Measurements from ENCODE around the gene SMCR8. TPM values are rescaled to one million over a fixed set of nuclear protein-coding genes. Genes with fewer than 3 reads are reported as not detected.
"Not testable (repeated sequence)": the region's sequence is repeated elsewhere in the genome, so short reads cannot be mapped to it uniquely, and the experiment has no call there.

Gene SMCR8
- total RNA-seq, 2 experiments from 2014 or later: 13.2 to 14.5 TPM

DNA sequence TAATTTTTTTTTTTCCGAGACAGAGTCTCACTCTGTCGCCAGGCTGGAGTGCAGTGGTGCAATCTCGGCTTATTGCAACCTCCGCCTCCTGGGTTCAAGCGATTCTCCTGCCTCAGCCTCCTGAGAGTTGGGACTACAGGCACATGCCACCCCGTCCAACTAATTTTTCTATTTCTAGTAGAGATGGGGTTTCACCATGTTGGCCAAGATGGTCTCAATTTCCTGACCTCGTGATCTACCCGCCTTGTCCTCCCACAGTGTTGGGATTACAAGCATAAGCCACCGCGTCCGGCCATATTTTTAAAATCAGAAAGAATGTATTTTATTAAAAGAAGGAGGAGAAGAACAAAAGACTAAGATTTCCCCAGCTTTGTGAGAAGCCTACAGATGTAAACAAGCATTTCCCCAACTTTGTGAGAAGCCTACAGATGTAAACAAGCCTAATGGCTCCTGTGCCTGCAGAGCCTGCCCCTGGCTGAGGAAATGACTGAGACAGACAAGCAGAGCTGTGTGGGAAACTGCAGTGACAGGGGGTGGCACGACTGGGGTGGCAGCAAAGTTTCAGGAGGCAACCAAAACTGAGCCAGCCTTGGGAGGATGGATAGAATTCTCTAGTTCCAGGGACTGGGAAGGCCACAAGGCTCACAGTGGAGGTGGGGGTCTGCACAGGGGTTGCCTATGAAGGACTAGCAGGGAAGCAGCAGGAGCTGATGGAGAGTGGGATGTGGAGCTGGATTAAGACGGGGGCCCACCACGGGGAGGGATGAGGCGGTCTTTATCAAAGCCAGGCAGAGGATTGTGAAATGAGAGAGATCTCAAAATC, 23.2 kb upstream of the SMCR8 start:
- no peak for ATAC-seq
- Mint-ChIP-seq H3K36me3 (ENCODE audit: low read depth) (peaks cover 50% of the 10 kb centered on the region), H3K27ac (no peak overlapping the region), H3K4me3 (no peak overlapping the region), H3K4me1 (no peaks in the 10 kb centered on the region), H3K27me3 (no peaks in the 10 kb centered on the region), H3K9me3 (ENCODE audit: low read depth) (no peaks in the 10 kb centered on the region)
- CTCF ChIA-PET: no interaction called here
- DNase-seq: no peak
- intact Hi-C loops (cut with DNase I, micrococcal nuclease): no loop called here
- POLR2A ChIA-PET: interaction anchor here (0.7 kb wide), 1 partner anchor 27 kb away, joined by 3 read pairs; no protein-coding TSS in a partner anchor

DNA sequence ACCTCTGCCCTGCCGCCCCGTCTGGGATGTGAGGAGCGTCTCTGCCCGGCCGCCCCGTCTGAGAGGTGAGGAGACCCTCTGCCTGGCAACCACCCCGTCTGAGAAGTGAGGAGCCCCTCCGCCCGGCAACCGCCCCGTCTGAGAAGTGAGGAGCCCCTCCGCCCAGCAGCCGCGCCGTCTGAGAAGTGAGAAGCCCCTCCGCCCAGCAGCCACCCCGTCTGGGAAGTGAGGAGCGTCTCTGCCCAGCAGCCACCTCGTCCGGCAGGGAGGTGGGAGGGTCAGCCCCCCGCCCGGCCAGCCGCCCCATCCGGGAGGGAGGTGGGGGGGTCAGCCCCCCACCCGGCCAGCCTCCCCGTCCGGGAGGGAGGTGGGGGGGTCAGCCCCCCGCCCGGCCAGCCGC, 17.0 kb upstream of the SMCR8 start:
- H3K4me3 Mint-ChIP-seq; ATAC-seq; H3K4me1 Mint-ChIP-seq; POLR2A ChIA-PET; H3K27me3 Mint-ChIP-seq; H3K27ac Mint-ChIP-seq; intact Hi-C loops (cut with DNase I, micrococcal nuclease); DNase-seq; CTCF ChIA-PET; H3K9me3 Mint-ChIP-seq (ENCODE audit: low read depth): not testable (repeated sequence)
- H3K36me3 Mint-ChIP-seq (ENCODE audit: low read depth): peaks cover 32% of the 10 kb centered on the region

DNA sequence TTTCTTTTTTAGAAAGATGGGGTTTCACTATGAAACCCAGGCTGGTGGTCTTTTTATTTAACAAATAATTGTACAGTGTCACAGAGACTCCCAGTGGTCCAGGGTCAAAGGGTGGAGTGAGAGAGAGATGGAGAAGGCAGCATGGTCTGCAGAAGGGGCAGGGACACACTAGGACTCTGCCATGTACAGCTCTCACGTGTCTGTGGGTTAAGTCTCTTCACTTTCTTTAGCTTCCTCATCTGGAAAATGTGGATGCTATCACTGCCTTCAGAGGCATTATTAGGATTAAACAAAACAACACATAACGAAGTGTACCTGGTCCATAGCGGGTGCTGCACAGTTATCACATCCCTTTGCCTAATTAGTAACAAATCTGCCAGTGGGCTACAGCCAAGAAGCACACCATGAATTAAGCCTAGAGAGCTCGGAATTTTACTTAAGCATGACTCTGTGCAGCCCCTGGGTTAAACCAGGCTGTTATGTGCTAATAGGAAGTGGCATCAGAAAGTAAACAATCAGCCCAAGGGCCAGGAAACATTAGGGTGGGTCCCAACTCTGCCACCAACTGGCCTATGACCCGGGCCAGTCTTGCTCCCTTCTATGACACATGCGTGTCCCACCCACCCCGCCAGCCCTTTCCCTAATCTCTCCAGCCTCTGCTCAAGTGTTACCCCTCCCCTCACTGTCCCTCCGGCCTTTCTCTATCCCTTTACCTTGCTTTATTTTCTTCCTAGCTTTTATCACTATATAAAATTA, 14.2 kb upstream of the SMCR8 start:
- Mint-ChIP-seq H3K27ac (no peak overlapping the region), H3K4me1 (no peaks in the 10 kb centered on the region), H3K4me3 (no peak overlapping the region), H3K36me3 (ENCODE audit: low read depth) (peaks cover 37% of the 10 kb centered on the region), H3K27me3 (no peaks in the 10 kb centered on the region), H3K9me3 (ENCODE audit: low read depth) (no peaks in the 10 kb centered on the region)
- DNase-seq (no peak), ATAC-seq (no peak)
- ChIA-PET CTCF (no interaction called here), POLR2A (interaction anchor here (0.6 kb wide), 1 partner anchor 554 kb away, joined by 3 read pairs; no protein-coding TSS in a partner anchor)
- intact Hi-C loops (cut with DNase I, micrococcal nuclease): no loop called here

DNA sequence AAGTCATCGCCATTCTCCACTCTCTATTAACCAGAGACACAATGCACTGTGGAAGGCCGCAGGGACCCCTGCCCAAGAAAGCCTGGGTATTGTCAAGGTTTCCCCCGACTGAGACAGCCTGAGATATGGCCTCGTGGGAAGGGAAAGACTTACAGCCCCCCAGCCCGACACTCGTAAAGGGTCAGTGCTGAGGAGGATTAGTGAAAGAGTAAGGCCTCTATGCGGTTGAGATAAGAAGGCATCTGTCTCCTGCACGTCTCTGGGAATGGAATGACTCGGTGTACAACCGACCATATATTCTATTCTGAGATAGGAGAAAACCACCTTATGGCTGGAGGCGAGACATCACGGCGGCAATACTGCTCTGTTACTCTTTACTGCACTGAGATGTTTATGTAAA, 11.9 kb upstream of the SMCR8 start:
- ATAC-seq; POLR2A ChIA-PET; H3K4me1 Mint-ChIP-seq; H3K27ac Mint-ChIP-seq; intact Hi-C loops (cut with DNase I, micrococcal nuclease); H3K27me3 Mint-ChIP-seq; DNase-seq; CTCF ChIA-PET; H3K4me3 Mint-ChIP-seq; H3K9me3 Mint-ChIP-seq (ENCODE audit: low read depth): not testable (repeated sequence)
- H3K36me3 Mint-ChIP-seq (ENCODE audit: low read depth): peaks cover 43% of the 10 kb centered on the region

DNA sequence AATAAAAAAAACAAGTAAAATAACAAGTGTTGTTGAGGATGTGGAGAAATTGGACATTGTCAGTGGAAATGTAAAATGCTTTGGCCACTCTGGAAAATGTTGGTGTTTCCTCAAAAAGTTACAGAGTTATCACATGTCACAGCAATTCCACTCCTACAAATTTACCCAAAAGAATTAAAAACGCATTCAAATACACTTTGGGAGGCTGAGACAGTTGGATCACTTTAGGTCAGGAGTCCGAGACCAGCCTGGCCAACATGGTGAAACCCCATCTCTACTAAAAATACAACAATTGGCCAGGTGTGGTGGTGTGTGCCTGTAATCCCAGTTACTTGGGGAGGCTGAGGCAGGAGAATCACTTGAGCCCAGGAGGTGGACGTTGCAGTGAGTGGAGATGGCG, 5.9 kb upstream of the SMCR8 start:
- ATAC-seq: no peak
- no peak overlapping the region for H3K4me3 Mint-ChIP-seq
- POLR2A ChIA-PET: no interaction called here
- no peak for DNase-seq
- H3K36me3 Mint-ChIP-seq (ENCODE audit: low read depth): peaks cover 48% of the 10 kb centered on the region
- H3K4me1 Mint-ChIP-seq: peaks cover 29% of the 10 kb centered on the region
- intact Hi-C loops (cut with DNase I, micrococcal nuclease): no loop called here
- CTCF ChIA-PET: no interaction called here
- no peaks in the 10 kb centered on the region for H3K9me3 Mint-ChIP-seq (ENCODE audit: low read depth)
- no peak overlapping the region for H3K27ac Mint-ChIP-seq
- H3K27me3 Mint-ChIP-seq: no peaks in the 10 kb centered on the region

DNA sequence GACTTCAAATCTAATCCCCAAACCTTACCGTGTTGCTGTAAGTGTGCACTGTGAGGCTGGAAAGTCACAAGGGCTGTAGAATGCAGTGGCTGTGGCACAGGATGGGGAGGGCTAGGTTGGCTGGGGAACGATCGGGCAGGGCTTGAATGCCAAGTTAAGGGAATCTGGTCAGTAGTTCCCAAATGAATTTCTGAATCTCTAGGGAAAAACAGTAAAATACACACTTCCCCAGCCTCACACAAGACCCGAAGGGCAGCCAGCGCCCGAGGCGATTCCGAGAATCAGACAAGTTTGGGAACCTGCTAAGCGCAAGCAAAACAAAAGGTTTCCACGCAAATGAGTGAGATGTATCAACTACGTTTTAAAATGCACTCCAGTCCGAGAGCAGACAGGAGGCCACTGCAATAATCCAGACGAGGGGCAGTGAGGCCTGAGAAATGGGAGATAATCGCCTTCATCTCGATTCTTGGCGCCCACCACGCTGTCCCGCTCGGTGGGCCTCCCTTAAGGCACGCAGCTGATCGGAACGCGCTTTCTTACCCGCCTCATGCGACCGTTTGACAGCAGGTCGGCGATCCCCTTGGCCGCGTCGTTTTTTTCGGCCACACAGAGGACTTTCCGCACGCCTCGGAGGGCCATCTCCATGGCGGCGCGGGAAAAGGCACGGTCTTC, 898 bp upstream of the SMCR8 start:
- Mint-ChIP-seq H3K4me3 (peak overlapping the region; percentile 85), H3K9me3 (ENCODE audit: low read depth) (no peaks in the 10 kb centered on the region), H3K36me3 (ENCODE audit: low read depth) (peaks cover 35% of the 10 kb centered on the region), H3K27me3 (no peaks in the 10 kb centered on the region), H3K27ac (peak overlapping the region; percentile 100), H3K4me1 (peaks cover 64% of the 10 kb centered on the region)
- DNase-seq (peak; percentile 22), ATAC-seq (no peak)
- intact Hi-C loops (cut with DNase I, micrococcal nuclease): loop anchor here (2.0 kb wide), 2 partner anchors 53 to 561 kb away; partner anchors contain the start of gene MIEF2 (in 1 of the 2)
- ChIA-PET CTCF (interaction anchor here (0.5 to 1.1 kb wide), 3 partner anchors 14 to 53 kb away, joined by 3 read pairs; no protein-coding TSS in a partner anchor), POLR2A (interaction anchor here (0.5 to 1.0 kb wide), 3 partner anchors 52 to 630 kb away, joined by 4 to 9 read pairs (median 5); no protein-coding TSS in a partner anchor)

DNA sequence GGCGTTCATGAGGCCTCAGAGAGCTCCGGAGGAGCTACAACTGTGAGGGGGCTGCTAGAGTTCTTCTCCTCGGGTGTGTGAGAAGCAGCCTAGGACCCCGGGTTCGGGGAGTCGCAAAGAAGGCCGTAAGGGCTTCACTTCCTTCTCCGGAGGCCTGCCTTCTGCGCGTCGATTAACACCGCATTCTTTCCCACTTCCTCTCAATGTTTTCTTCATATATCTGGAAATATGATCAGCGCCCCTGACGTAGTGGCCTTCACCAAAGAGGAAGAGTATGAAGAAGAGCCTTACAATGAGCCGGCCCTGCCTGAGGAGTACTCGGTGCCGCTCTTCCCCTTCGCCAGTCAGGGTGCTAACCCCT, 449 bp downstream of the SMCR8 start:
- DNase-seq: peak; percentile 45
- H3K36me3 Mint-ChIP-seq (ENCODE audit: low read depth): peaks cover 33% of the 10 kb centered on the region

DNA sequence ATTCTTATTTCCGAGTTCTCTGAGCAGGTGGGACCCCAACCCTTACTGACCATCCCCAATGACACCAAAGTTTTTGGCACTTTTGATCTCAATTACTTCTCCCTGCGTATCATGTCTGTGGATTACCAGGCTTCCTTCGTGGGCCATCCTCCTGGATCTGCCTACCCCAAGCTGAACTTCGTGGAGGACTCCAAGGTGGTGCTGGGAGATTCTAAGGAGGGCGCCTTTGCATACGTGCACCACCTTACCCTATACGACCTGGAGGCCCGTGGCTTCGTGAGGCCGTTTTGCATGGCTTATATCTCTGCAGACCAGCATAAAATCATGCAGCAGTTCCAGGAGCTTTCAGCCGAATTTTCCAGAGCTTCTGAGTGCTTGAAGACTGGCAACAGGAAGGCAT, 868 bp downstream of the SMCR8 start:
- DNase-seq: no peak
- Mint-ChIP-seq H3K27ac (peak overlapping the region; percentile 100), H3K27me3 (no peaks in the 10 kb centered on the region), H3K4me3 (peak overlapping the region; percentile 85), H3K36me3 (ENCODE audit: low read depth) (peaks cover 30% of the 10 kb centered on the region), H3K9me3 (ENCODE audit: low read depth) (no peaks in the 10 kb centered on the region), H3K4me1 (peaks cover 73% of the 10 kb centered on the region)
- ATAC-seq: no peak
- ChIA-PET CTCF (no interaction called here), POLR2A (no interaction called here)
- intact Hi-C loops (cut with DNase I, micrococcal nuclease): loop anchor here (1.0 to 2.0 kb wide), 10 partner anchors 47 to 688 kb away; partner anchors contain the start of genes ALKBH5 (in 2 of the 2), LLGL1 (in 2 of the 2), MIEF2 (in 2 of the 2) and ATPAF2 (in 1 of the 2)

More for the DNA sequence above, 449 bp downstream of the SMCR8 start:
- Mint-ChIP-seq H3K4me3 (peak overlapping the region; percentile 85), H3K27ac (peak overlapping the region; percentile 100), H3K4me1 (peaks cover 72% of the 10 kb centered on the region), H3K9me3 (ENCODE audit: low read depth) (no peaks in the 10 kb centered on the region), H3K27me3 (no peaks in the 10 kb centered on the region)
- ATAC-seq: no peak
- ChIA-PET POLR2A (no interaction called here), CTCF (no interaction called here)
- intact Hi-C loops (cut with DNase I, micrococcal nuclease): loop anchor here (1.0 to 2.0 kb wide), 10 partner anchors 48 to 689 kb away; partner anchors contain the start of genes ALKBH5 (in 2 of the 2), LLGL1 (in 2 of the 2), MIEF2 (in 2 of the 2) and ATPAF2 (in 1 of the 2)

DNA sequence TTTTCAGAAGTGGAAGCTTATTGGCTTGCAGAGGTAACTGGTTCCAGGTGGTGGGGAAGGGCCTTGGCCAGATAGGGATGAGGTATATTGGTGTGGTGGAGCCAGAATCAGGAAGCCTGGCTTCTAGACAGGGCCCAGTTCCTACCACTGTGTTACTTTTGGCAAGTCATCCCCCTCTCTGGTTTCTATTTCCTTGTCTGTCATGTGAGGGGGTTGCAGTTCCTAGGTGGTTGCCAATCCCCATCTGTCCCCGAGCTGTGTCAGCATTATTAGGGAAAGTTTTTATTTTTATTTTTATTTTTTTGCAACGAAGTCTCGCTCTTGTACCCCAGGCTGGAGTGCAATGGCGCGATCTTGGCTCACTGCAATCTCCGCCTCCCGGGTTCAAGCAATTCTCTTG, 3.0 kb downstream of the SMCR8 start:
- H3K4me1 Mint-ChIP-seq: peaks cover 59% of the 10 kb centered on the region
- ChIA-PET POLR2A (no interaction called here), CTCF (interaction anchor here (0.8 to 0.9 kb wide), 3 partner anchors 12 to 450 kb away, joined by 3 read pairs; partner anchors contain the start of gene FLII)
- DNase-seq (no peak), ATAC-seq (no peak)
- intact Hi-C loops (cut with DNase I, micrococcal nuclease): loop anchor here in 1 of 2 experiments (2.0 kb wide), 1 partner anchor 65 kb away; no protein-coding TSS in a partner anchor
- H3K27me3 Mint-ChIP-seq: no peaks in the 10 kb centered on the region
- peak overlapping the region; percentile 33 for H3K27ac Mint-ChIP-seq
- peaks cover 21% of the 10 kb centered on the region for H3K36me3 Mint-ChIP-seq (ENCODE audit: low read depth)
- H3K4me3 Mint-ChIP-seq: peak overlapping the region; percentile 28
- H3K9me3 Mint-ChIP-seq (ENCODE audit: low read depth): no peaks in the 10 kb centered on the region

DNA sequence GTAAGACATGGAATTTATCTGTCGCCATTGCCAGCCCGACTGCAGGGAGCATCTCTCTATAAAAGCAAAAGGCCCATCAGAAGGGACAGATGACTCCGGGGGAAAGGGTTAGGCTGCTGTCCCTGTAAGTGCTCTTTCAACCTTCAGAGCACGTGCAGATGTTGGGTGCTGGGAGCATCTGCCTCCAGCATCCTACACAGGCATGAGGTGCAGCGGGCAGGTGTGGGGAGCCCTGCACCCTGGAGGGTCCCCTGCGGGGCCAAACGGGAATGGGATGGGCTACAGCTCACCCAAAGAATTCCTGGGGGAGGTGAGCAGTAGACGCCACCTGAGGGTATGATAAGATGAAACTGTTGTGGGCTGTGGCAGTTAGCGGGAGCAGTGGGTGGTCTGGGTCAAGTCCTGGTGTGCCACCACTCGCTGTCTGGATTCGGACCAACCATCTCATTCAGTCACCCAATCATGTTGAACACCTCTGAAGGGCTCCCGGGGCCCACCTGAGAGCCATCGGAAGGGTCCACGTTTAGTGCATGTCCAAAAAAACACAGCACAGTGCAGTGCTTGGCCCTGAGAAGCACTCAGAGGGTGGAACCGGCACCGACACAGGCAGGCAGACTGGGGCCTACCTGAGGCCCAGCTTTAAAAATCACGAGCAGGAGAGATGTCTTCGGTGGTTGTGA, 3.8 kb downstream of the SMCR8 start:
- H3K4me3 Mint-ChIP-seq: no peak overlapping the region

More for the DNA sequence above, 3.8 kb downstream of the SMCR8 start:
- intact Hi-C loops (cut with DNase I, micrococcal nuclease): loop anchor here in 1 of 2 experiments (2.0 kb wide), 1 partner anchor 64 kb away; no protein-coding TSS in a partner anchor
- DNase-seq (no peak), ATAC-seq (no peak)
- ChIA-PET POLR2A (no interaction called here), CTCF (interaction anchor here (0.9 kb wide), 1 partner anchor 11 kb away, joined by 3 read pairs; no protein-coding TSS in a partner anchor)
- H3K9me3 Mint-ChIP-seq (ENCODE audit: low read depth): no peaks in the 10 kb centered on the region
- H3K36me3 Mint-ChIP-seq (ENCODE audit: low read depth): peaks cover 15% of the 10 kb centered on the region
- no peak overlapping the region for H3K27ac Mint-ChIP-seq
- H3K27me3 Mint-ChIP-seq: no peaks in the 10 kb centered on the region
- H3K4me1 Mint-ChIP-seq: peaks cover 52% of the 10 kb centered on the region

Measured in activated CD4-positive, alpha-beta T cell treated with anti-CD3 and anti-CD28 coated beads for 36 hours (primary cell).